Measurements from ENCODE around the gene FHIT. TPM values are rescaled to one million over a fixed set of nuclear protein-coding genes. Genes with fewer than 3 reads are reported as not detected.

The FHIT gene
- total RNA-seq, 1 donor from 2014 or later, result 5.7 TPM

DNA sequence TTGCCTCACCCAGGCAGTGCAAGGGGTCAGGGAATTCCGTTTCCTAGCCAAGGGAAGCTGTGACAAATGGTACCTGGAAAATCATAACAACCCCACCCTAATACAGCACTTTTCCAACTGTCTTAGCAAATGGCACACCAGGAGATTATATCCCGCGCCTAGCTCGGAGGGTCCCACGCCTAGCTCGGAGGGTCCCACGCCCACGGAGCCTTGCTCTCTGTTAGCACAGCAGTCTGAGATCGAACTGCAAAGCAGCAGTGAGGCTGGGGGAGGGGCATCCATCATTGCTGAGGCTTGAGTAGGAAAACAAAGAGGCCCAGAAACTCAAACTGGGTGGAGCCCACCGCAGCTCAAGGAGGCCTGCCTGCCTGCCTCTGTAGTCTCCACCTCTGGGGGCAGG, 208.1 kb downstream of the FHIT start:
- no peak overlapping the region for H3K4me2 ChIP-seq
- no peak for DNase-seq (ENCODE audit: low spot score)
- Mint-ChIP-seq H3K27ac (no peak overlapping the region), H3K4me1 (no peaks in the 10 kb centered on the region), H3K36me3 (no peaks in the 10 kb centered on the region), H3K27me3 (ENCODE audit: insufficient read depth, low read depth) (no peaks in the 10 kb centered on the region), H3K4me3 (no peak overlapping the region), H3K9me3 (peaks cover 35% of the 10 kb centered on the region)
- H3F3A ChIP-seq (ENCODE audit: low read depth), result no peaks in the 10 kb centered on the region
- H4K20me1 ChIP-seq (ENCODE audit: low read depth), result no peaks in the 10 kb centered on the region
- no peaks in the 10 kb centered on the region for H3K36me3 ChIP-seq
- no peak overlapping the region for H3K9ac ChIP-seq
- H3K4me1 ChIP-seq, result no peaks in the 10 kb centered on the region
- TF ChIP-seq EZH2phosphoT487 (IDR thresholded peaks at IDR 0.05), result no peak
- no peak for TF ChIP-seq EZH2 (IDR thresholded peaks at IDR 0.05)
- TF ChIP-seq CTCF (IDR thresholded peaks at IDR 0.05), result no peak
- H3K79me2 ChIP-seq (ENCODE audit: low read depth), result no peaks in the 10 kb centered on the region
- no peak overlapping the region for H3K27ac ChIP-seq
- H2AFZ ChIP-seq (replicated peaks), result no peak overlapping the region
- no peak overlapping the region for H3K4me3 ChIP-seq
- H3K27me3 ChIP-seq, result no peaks in the 10 kb centered on the region
- H3K9me3 ChIP-seq (ENCODE audit: low read depth), result peaks cover 6% of the 10 kb centered on the region

DNA sequence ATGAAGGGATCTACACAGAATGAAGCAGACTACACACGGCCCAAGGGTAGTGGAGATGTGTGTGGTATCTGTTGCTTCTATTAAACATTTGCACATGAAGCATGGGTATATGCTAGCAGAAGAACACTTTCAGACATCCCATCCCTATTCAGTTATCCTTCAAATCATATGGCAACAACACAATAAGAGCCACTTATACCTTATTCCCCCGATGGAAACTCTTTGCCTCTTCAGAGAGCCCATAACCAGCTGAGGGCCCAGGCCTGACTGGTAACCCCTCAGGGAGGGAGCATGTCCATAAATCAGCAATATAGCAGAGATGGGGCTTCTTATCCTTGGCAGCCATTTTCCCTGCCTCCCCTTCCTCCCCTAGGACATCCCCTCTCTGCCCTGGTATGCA, 210.6 kb downstream of the FHIT start:
- Histone ChIP-seq H3K9me3 (ENCODE audit: low read depth) (peaks cover 6% of the 10 kb centered on the region), H3K4me2 (no peak overlapping the region), H3K36me3 (no peaks in the 10 kb centered on the region), H3K79me2 (ENCODE audit: low read depth) (no peaks in the 10 kb centered on the region), H3K27ac (no peak overlapping the region), H3F3A (ENCODE audit: low read depth) (no peaks in the 10 kb centered on the region), H3K4me1 (no peaks in the 10 kb centered on the region), H2AFZ (replicated peaks) (no peak overlapping the region), H4K20me1 (ENCODE audit: low read depth) (no peaks in the 10 kb centered on the region), H3K9ac (no peak overlapping the region), H3K4me3 (no peak overlapping the region), H3K27me3 (no peaks in the 10 kb centered on the region)
- DNase-seq (ENCODE audit: low spot score), result no peak
- H3K27ac Mint-ChIP-seq, result no peak overlapping the region
- peaks cover 30% of the 10 kb centered on the region for H3K9me3 Mint-ChIP-seq
- H3K4me3 Mint-ChIP-seq, result no peak overlapping the region
- no peaks in the 10 kb centered on the region for H3K36me3 Mint-ChIP-seq
- H3K4me1 Mint-ChIP-seq, result no peaks in the 10 kb centered on the region
- no peaks in the 10 kb centered on the region for H3K27me3 Mint-ChIP-seq (ENCODE audit: insufficient read depth, low read depth)
- TF ChIP-seq EZH2 (IDR thresholded peaks at IDR 0.05) (no peak), EZH2phosphoT487 (IDR thresholded peaks at IDR 0.05) (no peak), CTCF (IDR thresholded peaks at IDR 0.05) (no peak)

GRCh38 chr3:61035573-61035972, 215.7 kb downstream of the FHIT start:
- Histone ChIP-seq H3K4me2 (no peak overlapping the region), H3K36me3 (peaks cover 3% of the 10 kb centered on the region), H4K20me1 (ENCODE audit: low read depth) (no peaks in the 10 kb centered on the region), H3K4me3 (no peak overlapping the region), H2AFZ (replicated peaks) (no peak overlapping the region), H3F3A (ENCODE audit: low read depth) (no peaks in the 10 kb centered on the region), H3K9ac (no peak overlapping the region), H3K27me3 (no peaks in the 10 kb centered on the region), H3K4me1 (no peaks in the 10 kb centered on the region), H3K79me2 (ENCODE audit: low read depth) (no peaks in the 10 kb centered on the region), H3K27ac (no peak overlapping the region), H3K9me3 (ENCODE audit: low read depth) (peaks cover 6% of the 10 kb centered on the region)
- TF ChIP-seq CTCF (IDR thresholded peaks at IDR 0.05), result no peak
- no peak for TF ChIP-seq EZH2 (IDR thresholded peaks at IDR 0.05)
- no peak for TF ChIP-seq EZH2phosphoT487 (IDR thresholded peaks at IDR 0.05)
- Mint-ChIP-seq H3K9me3 (peaks cover 16% of the 10 kb centered on the region), H3K27ac (no peak overlapping the region), H3K4me1 (no peaks in the 10 kb centered on the region), H3K27me3 (ENCODE audit: insufficient read depth, low read depth) (no peaks in the 10 kb centered on the region), H3K36me3 (no peaks in the 10 kb centered on the region), H3K4me3 (no peak overlapping the region)
- DNase-seq (ENCODE audit: low spot score), result no peak

All from neural progenitor cell (in vitro differentiated cells).